ENCODE data around the gene NOL3.

The NOL3 gene

GRCh38 chr16:67166598-67167168 lies 3.7 kb upstream of the NOL3 start:
- TF ChIP-seq CTCF (conservative IDR thresholded peaks at IDR 0.05; ENCODE audit: low read length), result no peak
- H3K4me3 ChIP-seq (ENCODE audit: low read length), result no peak overlapping the region
- no peak for DNase-seq (ENCODE audit: low read depth)

- H3K4me3 ChIP-seq (ENCODE audit: low read length), result no peak overlapping the region
These were observed 2.8 kb upstream of the NOL3 start for GRCh38 chr16:67167588-67167987.

GRCh38 chr16:67169011-67169451 lies 1.3 kb upstream of the NOL3 start:
- no peak overlapping the region for H3K4me3 ChIP-seq (ENCODE audit: low read length)
- no peak for TF ChIP-seq CTCF (conservative IDR thresholded peaks at IDR 0.05; ENCODE audit: low read length)
- no peak for DNase-seq (ENCODE audit: low read depth)

More at GRCh38 chr16:67167588-67167987, 2.8 kb upstream of the NOL3 start:
- no peak for DNase-seq (ENCODE audit: low read depth)
- no peak for TF ChIP-seq CTCF (conservative IDR thresholded peaks at IDR 0.05; ENCODE audit: low read length)

- H3K4me3 ChIP-seq (ENCODE audit: low read length), result peak overlapping the region; percentile 65
- DNase-seq (ENCODE audit: low read depth), result no peak
- peak; percentile 61 for TF ChIP-seq CTCF (conservative IDR thresholded peaks at IDR 0.05; ENCODE audit: low read length)
These were observed 633 bp upstream of the NOL3 start for GRCh38 chr16:67169642-67170167.

GRCh38 chr16:67170949-67171649 lies 761 bp downstream of the NOL3 start:
- TF ChIP-seq CTCF (conservative IDR thresholded peaks at IDR 0.05; ENCODE audit: low read length), result no peak
- H3K4me3 ChIP-seq (ENCODE audit: low read length), result peak overlapping the region; percentile 65
- peak; percentile 45 for DNase-seq (ENCODE audit: low read depth)

GRCh38 chr16:67173323-67173722 lies 3.0 kb downstream of the NOL3 start:
- peak overlapping the region; percentile 59 for H3K4me3 ChIP-seq (ENCODE audit: low read length)
- no peak for TF ChIP-seq CTCF (conservative IDR thresholded peaks at IDR 0.05; ENCODE audit: low read length)
- no peak for DNase-seq (ENCODE audit: low read depth)
